NCI-H1092 (cell line): ENCODE data around the gene MEPCE.
"Not testable (repeated sequence)": the region's sequence is repeated elsewhere in the genome, so short reads cannot be mapped to it uniquely, and the experiment has no call there.

Experiments
- DNase-seq: peaks from one replicate; lab custom pipeline; 2025; lab: John Stamatoyannopoulos, UW

MEPCE gene

GRCh38 chr7:100434297-100435144 is 4.9 kb downstream of the MEPCE start:
- DNase-seq: no peak

DNA sequence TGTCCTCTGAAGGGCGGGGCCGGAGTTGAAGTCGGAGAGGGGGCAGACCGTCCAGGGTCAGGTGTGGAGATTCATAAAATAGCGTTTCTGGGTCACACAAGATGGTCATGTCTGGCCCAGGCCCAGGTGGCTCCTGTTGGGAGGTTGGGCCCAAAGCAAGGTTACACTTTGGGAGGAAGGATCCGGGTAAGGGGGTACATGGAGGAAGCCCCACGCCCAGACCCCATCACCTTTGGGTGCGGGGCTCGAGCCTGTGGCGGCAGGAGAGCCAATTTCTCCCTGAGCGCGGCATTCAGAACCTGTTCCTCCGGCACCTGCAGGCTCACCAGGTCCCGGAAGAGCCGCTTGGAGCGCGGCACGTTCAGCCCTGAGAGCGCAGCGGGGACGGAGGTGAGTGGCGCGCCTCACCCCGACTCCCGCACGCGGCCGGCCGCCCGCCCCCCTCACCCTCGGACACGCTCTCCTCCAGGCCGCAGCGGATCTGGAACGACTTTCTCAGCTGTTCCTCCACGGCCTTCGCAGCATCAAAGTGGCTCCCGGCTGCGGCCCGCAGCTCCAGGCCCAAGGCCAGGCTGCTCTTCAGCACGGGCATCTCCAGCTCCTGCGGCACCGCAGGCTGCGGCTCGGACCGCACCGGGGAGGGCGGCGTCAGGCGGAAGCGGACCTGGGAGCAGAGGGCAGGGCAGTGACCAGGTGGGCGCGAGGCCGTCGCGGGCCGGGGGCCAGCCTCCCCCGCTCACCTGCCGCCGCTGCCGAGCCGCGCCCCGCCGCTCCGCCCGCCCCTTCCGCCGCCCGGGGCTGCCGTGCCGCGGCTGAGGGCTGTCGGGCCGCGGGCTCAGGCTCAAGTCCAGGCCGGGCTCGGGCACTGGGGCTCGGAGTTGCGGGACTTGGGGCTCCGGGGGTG is 6.0 kb downstream of the MEPCE start:
- no peak for DNase-seq

GRCh38 chr7:100437150-100438100 is 7.8 kb downstream of the MEPCE start:
- no peak for DNase-seq

DNA sequence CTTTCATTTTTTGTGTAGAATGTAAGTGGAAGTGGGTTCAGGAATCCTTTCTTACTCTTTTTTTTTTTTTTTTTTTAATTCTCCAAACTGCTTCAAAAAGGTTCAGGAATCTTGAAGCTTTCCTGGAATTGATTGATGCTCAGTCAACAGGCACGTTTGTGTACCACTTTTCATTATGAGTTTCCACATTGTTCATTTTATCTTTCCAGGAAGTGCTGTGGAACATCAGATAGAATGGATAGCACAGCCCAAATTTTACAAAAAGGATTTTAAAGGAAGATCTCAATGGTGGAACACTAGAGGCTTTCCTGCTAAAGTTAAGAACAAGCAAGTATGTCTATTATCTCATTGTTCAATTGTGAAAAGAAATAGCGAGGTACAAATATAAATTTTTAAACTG is 8.5 kb downstream of the MEPCE start:
- no peak for DNase-seq

DNA sequence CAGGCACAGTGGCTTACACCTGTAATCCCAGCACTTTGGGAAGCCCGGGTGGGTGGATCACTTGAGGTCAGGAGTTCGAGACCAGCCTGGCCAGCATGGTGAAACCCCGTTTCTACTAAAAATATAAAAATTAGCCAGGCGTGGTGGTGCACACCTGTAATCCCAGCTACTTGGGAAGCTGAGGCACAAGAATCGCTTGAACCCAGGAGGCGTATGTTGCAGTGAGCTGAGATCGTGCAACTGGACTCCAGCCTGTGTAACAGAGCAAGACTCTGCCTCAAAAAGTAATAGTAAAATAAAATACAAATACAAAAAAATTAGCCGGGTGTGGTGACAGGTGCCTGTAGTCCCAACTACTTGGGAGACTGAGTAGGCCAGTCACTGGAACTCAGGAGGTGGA is 9.1 kb downstream of the MEPCE start:
- DNase-seq: not testable (repeated sequence)

DNA sequence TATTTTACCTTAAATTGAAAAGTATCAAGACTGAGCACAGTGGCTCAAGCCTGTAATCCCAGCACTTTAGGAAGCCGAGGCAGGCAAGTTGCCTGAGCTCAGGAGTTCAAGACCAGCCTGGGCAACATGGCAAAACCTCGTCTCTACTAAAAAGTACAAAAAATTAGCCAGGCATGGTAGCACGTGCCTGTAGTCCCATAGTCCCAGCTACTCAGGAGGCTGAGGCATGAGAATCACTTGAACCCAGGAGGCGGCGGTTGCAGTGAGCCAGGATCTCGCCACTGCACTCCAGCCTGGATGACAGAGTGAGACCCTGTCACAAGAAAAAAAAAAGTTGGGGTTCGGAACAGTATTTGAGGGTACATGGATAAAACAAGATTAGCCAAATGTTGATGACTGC is 9.6 kb downstream of the MEPCE start:
- not testable (repeated sequence) for DNase-seq

GRCh38 chr7:100441641-100442535 is 12.3 kb downstream of the MEPCE start:
- DNase-seq: no peak

DNA sequence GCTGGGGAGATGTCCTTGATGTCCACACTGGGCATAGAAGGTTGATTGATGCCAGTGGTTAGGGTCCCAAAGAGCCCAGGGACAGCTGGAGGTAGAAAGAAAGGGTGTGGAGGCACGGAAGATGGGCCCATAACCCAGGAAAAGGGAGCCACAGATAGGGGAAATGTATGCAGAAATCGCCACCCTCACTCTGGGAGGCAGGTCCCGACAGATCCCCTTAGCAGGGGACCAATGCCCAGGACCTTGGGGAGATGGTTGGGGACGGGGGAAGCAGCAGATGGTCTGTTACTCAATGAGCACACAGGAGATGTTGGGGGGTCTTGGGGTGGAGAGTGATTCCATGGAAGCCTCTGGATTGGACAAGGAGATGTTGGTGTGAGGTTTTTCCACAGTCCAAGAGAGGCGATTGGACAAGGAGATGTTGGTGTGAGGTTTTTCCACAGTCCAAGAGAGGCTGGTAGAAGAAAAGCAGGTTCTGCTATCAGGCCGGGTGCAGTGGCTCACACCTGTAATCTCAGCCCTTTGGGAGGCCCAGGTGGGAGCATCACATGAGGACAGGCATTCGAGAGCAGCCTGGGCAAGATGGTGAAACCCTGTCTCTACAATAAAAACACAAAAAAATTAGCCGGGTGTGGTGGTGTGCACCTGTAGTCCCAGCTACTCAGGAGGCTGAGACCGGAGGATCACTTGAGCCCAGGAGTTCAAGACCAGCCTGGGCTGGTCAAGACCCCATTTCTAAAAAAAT is 13.6 kb downstream of the MEPCE start:
- DNase-seq: no peak

- DNase-seq: no peak
These were observed 15.0 kb downstream of the MEPCE start for GRCh38 chr7:100444311-100445278.

- DNase-seq: no peak
These were observed 16.4 kb downstream of the MEPCE start for GRCh38 chr7:100446040-100446439.

DNA sequence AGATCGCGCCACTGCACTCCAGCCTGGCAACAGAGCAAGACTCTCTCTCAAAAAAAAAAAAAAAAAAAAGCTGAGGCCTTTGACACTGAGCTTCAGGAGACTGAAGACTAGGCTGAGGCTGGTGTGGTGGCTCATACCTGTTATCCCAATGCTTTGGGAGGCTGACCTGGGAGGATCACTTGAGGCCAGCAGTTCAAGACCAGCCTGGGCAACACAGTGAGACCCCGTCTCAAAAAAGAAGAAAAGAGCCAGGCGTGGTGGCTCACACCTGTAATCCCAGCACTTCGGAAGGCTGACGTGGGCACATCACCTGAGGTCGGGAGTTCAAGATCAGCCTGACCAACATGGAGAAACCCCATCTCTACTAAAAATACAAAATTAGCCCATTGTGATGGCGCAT is 17.7 kb downstream of the MEPCE start:
- not testable (repeated sequence) for DNase-seq

DNA sequence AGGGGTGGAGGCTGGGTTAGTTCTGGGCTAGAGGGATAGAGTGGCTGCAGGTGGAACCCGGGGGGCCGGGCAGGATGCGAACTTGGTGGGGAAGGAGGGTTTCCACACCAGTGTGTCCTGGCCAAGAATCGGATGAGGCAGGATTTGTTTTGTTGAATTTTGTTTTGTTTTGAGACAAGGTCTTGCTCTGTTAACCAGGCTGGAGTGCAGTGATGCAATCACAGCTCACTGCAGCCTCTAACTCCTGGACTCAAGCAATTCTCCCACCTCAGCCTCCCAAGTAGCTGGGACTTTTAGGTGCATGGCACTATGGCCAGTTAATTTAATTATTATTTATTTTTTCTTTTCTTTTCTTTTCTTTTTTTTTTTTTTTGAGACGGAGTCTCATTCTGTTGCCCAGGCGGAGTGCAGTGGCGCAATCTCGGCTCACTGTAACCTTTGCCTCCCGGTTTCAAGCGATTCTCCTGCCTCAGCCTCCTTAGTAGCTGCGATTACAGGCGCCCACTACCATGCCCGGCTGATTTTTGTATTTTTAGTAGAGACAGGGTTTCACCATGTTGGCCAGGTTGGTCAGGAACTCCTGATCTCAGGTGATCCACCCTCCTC is 19.7 kb downstream of the MEPCE start:
- DNase-seq: no peak

- DNase-seq: no peak
These were observed 22.9 kb downstream of the MEPCE start for GRCh38 chr7:100452513-100452912.

DNA sequence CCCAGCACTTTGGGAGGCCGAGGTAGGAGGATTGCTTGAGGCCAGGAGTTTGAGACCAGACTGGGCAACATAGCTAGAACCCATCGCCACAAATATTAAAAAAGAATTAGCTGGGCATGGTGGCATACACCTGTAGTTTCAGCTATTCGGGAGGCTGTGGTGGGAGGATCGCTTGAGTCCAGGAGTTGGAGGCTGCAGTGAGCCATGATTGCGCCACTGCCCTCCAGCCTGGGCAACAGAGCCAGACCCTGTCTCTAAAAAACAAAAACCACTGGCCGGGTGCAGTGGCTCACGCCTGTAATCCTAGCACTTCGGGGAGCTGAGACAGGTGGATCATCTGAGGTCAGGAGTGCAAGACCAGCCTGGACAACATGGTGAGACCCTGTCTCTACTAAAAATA is 24.2 kb downstream of the MEPCE start:
- not testable (repeated sequence) for DNase-seq

- DNase-seq: no peak
These were observed 25.6 kb downstream of the MEPCE start for GRCh38 chr7:100455206-100455605.

- no peak for DNase-seq
These were observed 26.9 kb downstream of the MEPCE start for GRCh38 chr7:100456562-100456961.

GRCh38 chr7:100457033-100457432 is 27.4 kb downstream of the MEPCE start:
- no peak for DNase-seq

- no peak for DNase-seq
These were observed 34.6 kb downstream of the MEPCE start, which contains the start of gene SPACDR for GRCh38 chr7:100464210-100464660. SPACDR (minus strand) TSS chr7:100464260; CDS start chr7:100464025, 235 bp downstream.
